ENCODE data around the gene ACTR10. TPM values are rescaled to one million over a fixed set of nuclear protein-coding genes. Genes with fewer than 3 reads are reported as not detected.
A peak's percentile ranks its signal among the peaks of the same experiment; 100 is the strongest.

ACTR10 gene
- total RNA-seq, 1 donor from 2014 or later = 98.7 TPM

DNA sequence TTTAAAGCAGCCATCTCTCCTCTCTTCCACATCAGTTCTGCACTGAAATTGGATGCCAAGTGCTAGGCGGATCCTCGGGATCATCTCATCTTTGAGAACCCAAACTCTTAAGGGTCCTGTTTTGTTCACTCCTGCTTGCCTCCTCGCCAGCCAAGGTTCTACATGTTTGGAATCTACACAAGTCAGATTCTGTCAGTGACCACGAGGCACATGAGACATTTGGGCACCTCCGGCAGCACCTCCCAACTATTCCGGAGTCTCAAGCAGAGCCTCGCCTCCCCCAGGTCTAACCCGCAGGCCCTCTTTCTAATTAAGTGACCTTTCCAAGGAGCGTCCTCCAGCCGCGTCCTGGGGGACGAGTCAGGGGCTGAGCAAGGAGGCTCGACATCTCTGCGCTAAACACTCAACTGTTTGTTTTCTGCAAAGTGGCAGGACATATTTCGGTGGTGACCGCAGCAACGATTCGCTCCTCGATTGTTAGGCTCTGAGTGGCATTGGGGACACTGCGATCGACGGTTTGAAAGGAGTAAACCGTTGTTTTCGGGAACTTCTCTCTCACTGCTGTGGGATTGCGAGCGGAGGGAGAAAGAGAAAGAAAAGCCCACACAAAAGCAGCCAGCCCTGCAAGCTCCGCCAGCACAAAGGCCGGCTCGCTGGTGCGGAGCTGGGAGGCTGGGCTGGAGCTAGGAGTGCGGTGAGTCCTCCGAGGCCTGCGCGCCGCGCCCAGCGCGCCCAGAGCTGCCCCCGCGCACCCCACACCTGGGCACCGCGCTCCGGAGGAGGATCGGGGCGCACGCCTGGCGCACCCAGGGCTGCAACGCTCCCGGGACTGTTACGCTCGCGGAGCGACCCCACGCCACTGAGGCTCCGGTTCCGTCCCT lies 48.6 kb upstream of the ACTR10 start:
- H3K4me2 ChIP-seq (ENCODE audit: low read length) = peak overlapping the region; percentile 87
- DNase-seq (ENCODE audit: low read depth) = peak; percentile 35
- H4K20me1 ChIP-seq (ENCODE audit: insufficient read depth, low read length) = no peaks in the 10 kb centered on the region
- H3K27me3 Mint-ChIP-seq (ENCODE audit: low read depth, unreplicated experiment) = peaks cover 23% of the 10 kb centered on the region
- FAIRE-seq = no peak
- peaks cover 2% of the 10 kb centered on the region for H3K36me3 Mint-ChIP-seq (ENCODE audit: low read depth, unreplicated experiment)
- peak overlapping the region; percentile 90 for H3K4me3 ChIP-seq (ENCODE audit: insufficient read depth, low read depth, low read length)
- H3K79me2 ChIP-seq (ENCODE audit: insufficient read depth, low read length) = no peaks in the 10 kb centered on the region
- H3K36me3 ChIP-seq (ENCODE audit: insufficient read depth, low read length) = no peaks in the 10 kb centered on the region
- no peak overlapping the region for H3K27ac ChIP-seq (ENCODE audit: low read depth, low read length)
- H3K27ac Mint-ChIP-seq (ENCODE audit: unreplicated experiment) = peak overlapping the region; percentile 41
- H3K9me3 ChIP-seq (ENCODE audit: insufficient read depth, low read depth, low read length) = no peaks in the 10 kb centered on the region
- peaks cover 9% of the 10 kb centered on the region for H3K4me1 ChIP-seq (ENCODE audit: insufficient read depth, low read length)
- H3K9ac ChIP-seq (ENCODE audit: low read length) = peak overlapping the region; percentile 82
- H3K27me3 ChIP-seq (ENCODE audit: insufficient read depth, low read length) = peaks cover 21% of the 10 kb centered on the region
- no peak for TF ChIP-seq EZH2 (IDR thresholded peaks at IDR 0.05; ENCODE audit: insufficient read depth, low read length)
- TF ChIP-seq, protein P1, sequence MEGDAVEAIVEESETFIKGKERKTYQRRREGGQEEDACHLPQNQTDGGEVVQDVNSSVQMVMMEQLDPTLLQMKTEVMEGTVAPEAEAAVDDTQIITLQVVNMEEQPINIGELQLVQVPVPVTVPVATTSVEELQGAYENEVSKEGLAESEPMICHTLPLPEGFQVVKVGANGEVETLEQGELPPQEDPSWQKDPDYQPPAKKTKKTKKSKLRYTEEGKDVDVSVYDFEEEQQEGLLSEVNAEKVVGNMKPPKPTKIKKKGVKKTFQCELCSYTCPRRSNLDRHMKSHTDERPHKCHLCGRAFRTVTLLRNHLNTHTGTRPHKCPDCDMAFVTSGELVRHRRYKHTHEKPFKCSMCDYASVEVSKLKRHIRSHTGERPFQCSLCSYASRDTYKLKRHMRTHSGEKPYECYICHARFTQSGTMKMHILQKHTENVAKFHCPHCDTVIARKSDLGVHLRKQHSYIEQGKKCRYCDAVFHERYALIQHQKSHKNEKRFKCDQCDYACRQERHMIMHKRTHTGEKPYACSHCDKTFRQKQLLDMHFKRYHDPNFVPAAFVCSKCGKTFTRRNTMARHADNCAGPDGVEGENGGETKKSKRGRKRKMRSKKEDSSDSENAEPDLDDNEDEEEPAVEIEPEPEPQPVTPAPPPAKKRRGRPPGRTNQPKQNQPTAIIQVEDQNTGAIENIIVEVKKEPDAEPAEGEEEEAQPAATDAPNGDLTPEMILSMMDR (IDR thresholded peaks at IDR 0.05; ENCODE audit: insufficient read depth, low read depth, low read length) = no peak
- H3K9me3 Mint-ChIP-seq (ENCODE audit: unreplicated experiment) = no peaks in the 10 kb centered on the region
- H3K4me1 Mint-ChIP-seq (ENCODE audit: low read depth, unreplicated experiment) = peaks cover 9% of the 10 kb centered on the region
- peak overlapping the region; percentile 89 for H3K4me3 Mint-ChIP-seq (ENCODE audit: unreplicated experiment)
- H2AFZ ChIP-seq (ENCODE audit: low read depth, low read length) = peak overlapping the region; percentile 95

DNA sequence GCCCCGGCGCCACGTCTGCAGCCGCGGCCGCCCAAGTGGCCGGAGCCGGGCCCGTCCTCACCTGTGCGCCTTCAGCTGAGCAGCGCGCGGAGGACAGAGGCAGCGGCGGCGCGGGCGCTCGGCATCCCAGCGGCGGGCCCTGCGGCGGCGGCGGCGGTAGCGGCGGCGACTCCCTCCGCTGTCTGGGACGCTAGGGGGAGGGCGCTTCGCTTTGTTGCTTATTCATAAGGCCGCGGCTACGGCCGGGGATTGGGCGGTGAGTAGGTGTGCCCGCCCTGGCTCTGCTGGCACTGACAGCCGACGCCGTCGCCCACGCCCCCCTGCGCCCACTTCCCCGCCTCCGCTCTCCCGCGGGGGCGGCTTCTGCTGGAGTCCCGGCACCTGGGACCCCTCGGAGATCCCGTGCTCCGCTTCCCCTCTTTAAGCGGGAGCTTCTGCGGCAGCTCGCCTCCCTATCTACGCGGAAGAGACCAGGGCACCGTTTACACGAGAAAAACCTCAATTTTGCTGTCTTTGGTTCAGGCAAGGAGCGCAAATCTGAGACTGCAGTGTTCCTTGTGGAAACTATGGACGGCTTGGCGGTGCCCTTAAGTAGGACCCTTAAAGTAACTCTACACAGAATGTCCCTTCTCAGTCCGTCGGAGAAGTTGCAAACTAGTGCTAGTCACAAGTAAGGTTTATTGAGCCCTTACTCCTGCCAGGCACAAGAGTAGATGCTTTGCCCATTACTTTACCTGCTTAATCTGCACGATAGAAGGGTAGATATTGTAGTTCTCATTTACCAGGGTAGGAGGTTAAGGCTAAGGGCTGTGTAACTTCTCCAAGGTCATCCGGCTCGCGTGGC lies 47.7 kb upstream of the ACTR10 start, which contains the start of gene ARMH4:
ARMH4 (minus strand) TSS at position 200 of the 844 bp plus-strand sequence. CDS start 12,855 bp downstream, outside the sequence.
- DNase-seq (ENCODE audit: low read depth) (peak; percentile 73), FAIRE-seq (no peak)
- TF ChIP-seq EZH2 (IDR thresholded peaks at IDR 0.05; ENCODE audit: insufficient read depth, low read length) = no peak
- TF ChIP-seq, protein P1 (IDR thresholded peaks at IDR 0.05; ENCODE audit: insufficient read depth, low read depth, low read length) = no peak
- peaks cover 21% of the 10 kb centered on the region for H3K27me3 ChIP-seq (ENCODE audit: insufficient read depth, low read length)
- Mint-ChIP-seq H3K9me3 (ENCODE audit: unreplicated experiment) (no peaks in the 10 kb centered on the region), H3K4me3 (ENCODE audit: unreplicated experiment) (peak within 1 kb of the TSS; percentile 89), H3K27me3 (ENCODE audit: low read depth, unreplicated experiment) (peaks cover 21% of the 10 kb centered on the region), H3K27ac (ENCODE audit: unreplicated experiment) (peak within 1 kb of the TSS; percentile 41), H3K4me1 (ENCODE audit: low read depth, unreplicated experiment) (peaks cover 9% of the 10 kb centered on the region), H3K36me3 (ENCODE audit: low read depth, unreplicated experiment) (peaks cover 2% of the 10 kb centered on the region)
- no peak within 1 kb of the TSS for H3K27ac ChIP-seq (ENCODE audit: low read depth, low read length)
- H3K4me1 ChIP-seq (ENCODE audit: insufficient read depth, low read length) = peaks cover 9% of the 10 kb centered on the region
- peak within 1 kb of the TSS; percentile 87 for H3K4me2 ChIP-seq (ENCODE audit: low read length)
- peak within 1 kb of the TSS; percentile 90 for H3K4me3 ChIP-seq (ENCODE audit: insufficient read depth, low read depth, low read length)
- no peaks in the 10 kb centered on the region for H3K36me3 ChIP-seq (ENCODE audit: insufficient read depth, low read length)
- peak within 1 kb of the TSS; percentile 95 for H2AFZ ChIP-seq (ENCODE audit: low read depth, low read length)
- H3K9me3 ChIP-seq (ENCODE audit: insufficient read depth, low read depth, low read length) = no peaks in the 10 kb centered on the region
- H3K9ac ChIP-seq (ENCODE audit: low read length) = peak within 1 kb of the TSS; percentile 82
- no peaks in the 10 kb centered on the region for H4K20me1 ChIP-seq (ENCODE audit: insufficient read depth, low read length)
- no peaks in the 10 kb centered on the region for H3K79me2 ChIP-seq (ENCODE audit: insufficient read depth, low read length)
